ENCODE measurements around the gene CTNND1.

- TF ChIP-seq, protein P1, sequence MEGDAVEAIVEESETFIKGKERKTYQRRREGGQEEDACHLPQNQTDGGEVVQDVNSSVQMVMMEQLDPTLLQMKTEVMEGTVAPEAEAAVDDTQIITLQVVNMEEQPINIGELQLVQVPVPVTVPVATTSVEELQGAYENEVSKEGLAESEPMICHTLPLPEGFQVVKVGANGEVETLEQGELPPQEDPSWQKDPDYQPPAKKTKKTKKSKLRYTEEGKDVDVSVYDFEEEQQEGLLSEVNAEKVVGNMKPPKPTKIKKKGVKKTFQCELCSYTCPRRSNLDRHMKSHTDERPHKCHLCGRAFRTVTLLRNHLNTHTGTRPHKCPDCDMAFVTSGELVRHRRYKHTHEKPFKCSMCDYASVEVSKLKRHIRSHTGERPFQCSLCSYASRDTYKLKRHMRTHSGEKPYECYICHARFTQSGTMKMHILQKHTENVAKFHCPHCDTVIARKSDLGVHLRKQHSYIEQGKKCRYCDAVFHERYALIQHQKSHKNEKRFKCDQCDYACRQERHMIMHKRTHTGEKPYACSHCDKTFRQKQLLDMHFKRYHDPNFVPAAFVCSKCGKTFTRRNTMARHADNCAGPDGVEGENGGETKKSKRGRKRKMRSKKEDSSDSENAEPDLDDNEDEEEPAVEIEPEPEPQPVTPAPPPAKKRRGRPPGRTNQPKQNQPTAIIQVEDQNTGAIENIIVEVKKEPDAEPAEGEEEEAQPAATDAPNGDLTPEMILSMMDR (conservative IDR thresholded peaks at IDR 0.05; ENCODE audit: low read length): no peak
- TF ChIP-seq EZH2phosphoT487 (IDR thresholded peaks at IDR 0.05; ENCODE audit: borderline replicate concordance): no peak
These were observed 19.5 kb upstream of the CTNND1 start for GRCh38 chr11:57742087-57742452.
